ENCODE results near the gene SDK1. TPM values are rescaled to one million over a fixed set of nuclear protein-coding genes. Genes with fewer than 3 reads are reported as not detected.
A peak's percentile ranks its signal among the peaks of the same experiment; 100 is the strongest.

SDK1 gene
- total and polyA plus RNA-seq, 2 experiments from 2014 or later: 4.1 to 16.5 TPM

DNA sequence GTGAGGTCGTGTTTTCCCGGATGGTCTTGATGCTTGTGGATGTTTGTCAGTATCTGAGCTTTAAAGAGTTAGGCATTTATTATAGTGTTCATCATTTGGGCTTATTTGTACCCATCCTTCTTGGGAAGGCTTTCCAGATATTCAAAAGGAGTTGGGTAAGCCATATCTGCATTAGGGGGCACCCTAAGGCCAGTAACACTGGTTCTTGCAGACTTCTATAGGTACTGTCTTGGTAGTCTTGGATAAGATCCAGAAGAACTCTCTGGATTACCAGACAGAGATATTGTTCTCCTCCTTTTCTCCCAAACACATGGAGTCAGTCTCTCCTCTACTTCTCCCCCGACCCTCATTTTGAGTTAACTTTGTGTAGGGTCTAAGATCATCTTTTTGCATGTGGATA lies 92.8 kb downstream of the SDK1 start:
- Histone ChIP-seq H3K4me1 (ENCODE audit: low read depth) (no peaks in the 10 kb centered on the region), H3K4me3 (no peak overlapping the region), H3K36me3 (no peaks in the 10 kb centered on the region), H3K27me3 (no peaks in the 10 kb centered on the region), H3K27ac (no peak overlapping the region), H3K9me3 (ENCODE audit: low read depth) (no peaks in the 10 kb centered on the region)
- peak in 1 of 2 donors; percentile 1 for DNase-seq (ENCODE audit: low read depth in 1 of 2, low spot score in 1 of 2)
- TF ChIP-seq, protein P1, sequence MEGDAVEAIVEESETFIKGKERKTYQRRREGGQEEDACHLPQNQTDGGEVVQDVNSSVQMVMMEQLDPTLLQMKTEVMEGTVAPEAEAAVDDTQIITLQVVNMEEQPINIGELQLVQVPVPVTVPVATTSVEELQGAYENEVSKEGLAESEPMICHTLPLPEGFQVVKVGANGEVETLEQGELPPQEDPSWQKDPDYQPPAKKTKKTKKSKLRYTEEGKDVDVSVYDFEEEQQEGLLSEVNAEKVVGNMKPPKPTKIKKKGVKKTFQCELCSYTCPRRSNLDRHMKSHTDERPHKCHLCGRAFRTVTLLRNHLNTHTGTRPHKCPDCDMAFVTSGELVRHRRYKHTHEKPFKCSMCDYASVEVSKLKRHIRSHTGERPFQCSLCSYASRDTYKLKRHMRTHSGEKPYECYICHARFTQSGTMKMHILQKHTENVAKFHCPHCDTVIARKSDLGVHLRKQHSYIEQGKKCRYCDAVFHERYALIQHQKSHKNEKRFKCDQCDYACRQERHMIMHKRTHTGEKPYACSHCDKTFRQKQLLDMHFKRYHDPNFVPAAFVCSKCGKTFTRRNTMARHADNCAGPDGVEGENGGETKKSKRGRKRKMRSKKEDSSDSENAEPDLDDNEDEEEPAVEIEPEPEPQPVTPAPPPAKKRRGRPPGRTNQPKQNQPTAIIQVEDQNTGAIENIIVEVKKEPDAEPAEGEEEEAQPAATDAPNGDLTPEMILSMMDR (IDR thresholded peaks at IDR 0.05; ENCODE audit: low read depth, low read length): no peak

GRCh38 chr7:3397324-3397723 lies 96.3 kb downstream of the SDK1 start:
- no peak for DNase-seq (ENCODE audit: low read depth in 1 of 2, low spot score in 1 of 2)
- H3K9me3 ChIP-seq (ENCODE audit: low read depth): no peaks in the 10 kb centered on the region
- no peak overlapping the region for H3K4me3 ChIP-seq
- TF ChIP-seq, protein P1 (IDR thresholded peaks at IDR 0.05; ENCODE audit: low read depth, low read length): no peak
- no peak overlapping the region for H3K27ac ChIP-seq
- H3K36me3 ChIP-seq: no peaks in the 10 kb centered on the region
- H3K27me3 ChIP-seq: no peaks in the 10 kb centered on the region
- H3K4me1 ChIP-seq (ENCODE audit: low read depth): no peaks in the 10 kb centered on the region

GRCh38 chr7:3399858-3400257 lies 98.8 kb downstream of the SDK1 start:
- H3K9me3 ChIP-seq (ENCODE audit: low read depth): no peaks in the 10 kb centered on the region
- TF ChIP-seq, protein P1 (IDR thresholded peaks at IDR 0.05; ENCODE audit: low read depth, low read length): peak; percentile 26
- H3K4me1 ChIP-seq (ENCODE audit: low read depth): peaks cover 4% of the 10 kb centered on the region
- DNase-seq (ENCODE audit: low read depth in 1 of 2, low spot score in 1 of 2): peak; percentile 12
- no peaks in the 10 kb centered on the region for H3K36me3 ChIP-seq
- H3K4me3 ChIP-seq: no peak overlapping the region
- no peak overlapping the region for H3K27ac ChIP-seq
- no peaks in the 10 kb centered on the region for H3K27me3 ChIP-seq

GRCh38 chr7:3404501-3404900 lies 103.4 kb downstream of the SDK1 start:
- no peak for DNase-seq (ENCODE audit: low read depth in 1 of 2, low spot score in 1 of 2)
- TF ChIP-seq, protein P1 (IDR thresholded peaks at IDR 0.05; ENCODE audit: low read depth, low read length): no peak
- Histone ChIP-seq H3K4me3 (no peak overlapping the region), H3K36me3 (no peaks in the 10 kb centered on the region), H3K4me1 (ENCODE audit: low read depth) (peaks cover 15% of the 10 kb centered on the region), H3K9me3 (ENCODE audit: low read depth) (no peaks in the 10 kb centered on the region), H3K27ac (no peak overlapping the region), H3K27me3 (no peaks in the 10 kb centered on the region)

DNA sequence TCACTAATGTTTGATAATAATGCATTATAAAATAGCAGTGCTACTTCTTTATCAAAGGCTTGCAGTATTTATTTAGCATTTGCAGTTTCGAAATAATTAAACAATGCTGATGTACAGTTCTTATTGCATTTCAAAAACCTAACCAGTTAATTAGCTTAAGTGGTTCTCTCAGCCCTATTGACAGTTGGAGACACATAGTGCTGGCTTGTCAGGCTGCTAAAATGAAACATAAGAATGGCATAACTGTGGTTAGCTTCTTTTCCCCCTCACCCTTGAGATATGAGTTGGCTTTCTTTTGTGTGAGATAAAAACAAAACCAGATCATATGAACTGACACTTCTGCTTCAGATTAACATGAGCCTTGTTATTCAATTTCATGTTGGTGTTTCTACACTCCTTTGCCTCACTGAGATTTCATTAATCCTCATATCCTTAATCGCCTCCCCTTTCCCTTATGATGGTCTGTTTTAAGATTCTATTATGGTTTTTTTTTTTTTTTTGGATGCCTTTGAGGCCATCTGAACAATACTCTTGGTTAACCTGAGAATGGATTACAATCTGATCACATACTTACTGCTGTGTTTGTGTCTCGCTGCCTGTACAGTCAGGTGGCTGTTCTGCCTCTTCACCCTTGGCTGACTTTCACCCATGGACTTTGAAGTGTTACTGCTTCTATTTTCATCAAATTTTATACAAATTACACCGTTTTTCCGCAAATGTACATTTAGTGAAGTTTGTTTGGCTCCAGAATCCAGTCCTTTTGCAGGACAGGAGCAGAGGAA lies 108.0 kb downstream of the SDK1 start:
- no peaks in the 10 kb centered on the region for H3K27me3 ChIP-seq
- no peaks in the 10 kb centered on the region for H3K36me3 ChIP-seq
- H3K9me3 ChIP-seq (ENCODE audit: low read depth): no peaks in the 10 kb centered on the region
- DNase-seq (ENCODE audit: low read depth in 1 of 2, low spot score in 1 of 2): no peak
- H3K4me3 ChIP-seq: no peak overlapping the region
- no peak overlapping the region for H3K27ac ChIP-seq
- TF ChIP-seq, protein P1 (IDR thresholded peaks at IDR 0.05; ENCODE audit: low read depth, low read length): no peak
- peaks cover 20% of the 10 kb centered on the region for H3K4me1 ChIP-seq (ENCODE audit: low read depth)
